Stimulated activated CD8-positive, alpha-beta memory T cell treated with anti-CD3 and anti-CD28 coated beads, Interleukin-12 subunit alpha, Interleukin-12 subunit beta, amount 100 ng/mL, for 24 hours (primary cell): Measurements from ENCODE around the gene CCDC12.
"Not testable (repeated sequence)": the region's sequence is repeated elsewhere in the genome, so short reads cannot be mapped to it uniquely, and the experiment has no call there.

Experiments
- DNase-seq: peaks from one replicate; pipeline ENCODE4 v3.0.0-alpha.2; 2020; ENCODE audit errors: extremely low read depth

The CCDC12 gene

GRCh38 chr3:46979958-46980497 lies 3.5 kb upstream of the CCDC12 start:
- DNase-seq, result no peak

- peak; percentile 95 for DNase-seq
Measured at GRCh38 chr3:46978985-46979944, 2.7 kb upstream of the CCDC12 start, which contains the start of gene NBEAL2. NBEAL2 (plus strand) TSS chr3:46979666; CDS start chr3:46979862, 196 bp downstream.

- DNase-seq, result no peak
Measured at GRCh38 chr3:46978381-46978780, 1.8 kb upstream of the CCDC12 start.

GRCh38 chr3:46977811-46978195 lies 1.3 kb upstream of the CCDC12 start:
- DNase-seq, result no peak

GRCh38 chr3:46974421-46975171 lies 1.9 kb downstream of the CCDC12 start:
- DNase-seq, result no peak

GRCh38 chr3:46972396-46972795 lies 4.1 kb downstream of the CCDC12 start:
- DNase-seq, result no peak

GRCh38 chr3:46971742-46972141 lies 4.8 kb downstream of the CCDC12 start:
- no peak for DNase-seq

- no peak for DNase-seq
Measured at GRCh38 chr3:46971151-46971550, 5.4 kb downstream of the CCDC12 start.

- no peak for DNase-seq
Measured at GRCh38 chr3:46970391-46971091, 6.0 kb downstream of the CCDC12 start.

- no peak for DNase-seq
Measured at GRCh38 chr3:46968783-46969428, 7.6 kb downstream of the CCDC12 start.

GRCh38 chr3:46966811-46967210 lies 9.7 kb downstream of the CCDC12 start:
- no peak for DNase-seq

GRCh38 chr3:46965151-46965550 lies 11.4 kb downstream of the CCDC12 start:
- no peak for DNase-seq

GRCh38 chr3:46964038-46964590 lies 12.4 kb downstream of the CCDC12 start:
- not testable (repeated sequence) for DNase-seq

- no peak for DNase-seq
Measured at GRCh38 chr3:46962990-46963389, 13.6 kb downstream of the CCDC12 start.

GRCh38 chr3:46962427-46962826 lies 14.1 kb downstream of the CCDC12 start:
- DNase-seq, result no peak

GRCh38 chr3:46960835-46961234 lies 15.7 kb downstream of the CCDC12 start:
- no peak for DNase-seq

- no peak for DNase-seq
Measured at GRCh38 chr3:46960081-46960701, 16.4 kb downstream of the CCDC12 start.

GRCh38 chr3:46959161-46959511 lies 17.4 kb downstream of the CCDC12 start:
- no peak for DNase-seq

- DNase-seq, result no peak
Measured at GRCh38 chr3:46958467-46959160, 17.9 kb downstream of the CCDC12 start.
